Right lobe of liver (tissue), 4 donors: ENCODE results near the gene NKAIN1.
"Not testable (repeated sequence)": the region's sequence is repeated elsewhere in the genome, so short reads cannot be mapped to it uniquely, and the experiment has no call there.

Source experiments
- CTCF ChIP-seq, 4 donors: fragments of 200-600 bp in 3 of 4; fragments of 450-650 bp in 1 of 4; IDR thresholded peaks; one replicate each; pipeline versions ENCODE4 v1.5.1 to v1.8.0; 2016 to 2022; ENCODE audit warnings: antibody characterized with exemption in 4 of 4, mild to moderate bottlenecking in 2 of 4
- POLR2A ChIP-seq: fragments of 450-650 bp; IDR thresholded peaks from one replicate; pipeline ENCODE4 v1.6.1; 2017; ENCODE audit warnings: antibody characterized with exemption, mild to moderate bottlenecking
- donor health status: DM: no; HTN: no; CAD: no.
- donor health status: DM: no; HTN: no; CAD: no.
- donor health status: DM: no; HTN: yes; CAD: no.

GRCh38 chr1:31262393-31262792, 22.7 kb upstream of the NKAIN1 start:
- not testable (repeated sequence) for TF ChIP-seq POLR2A; CTCF (IDR thresholded peaks at IDR 0.05)
